HG03520 (cell line): ENCODE data around the gene QSOX2.

Experiments
- ATAC-seq: cut with Tn5 transposase; IDR thresholded peaks from one replicate; pipeline ENCODE4 v1.9.1; 2021; ENCODE audit warnings: mild to moderate bottlenecking, moderate library complexity; ENCODE audit not compliant: unreplicated experiment

The QSOX2 gene

DNA sequence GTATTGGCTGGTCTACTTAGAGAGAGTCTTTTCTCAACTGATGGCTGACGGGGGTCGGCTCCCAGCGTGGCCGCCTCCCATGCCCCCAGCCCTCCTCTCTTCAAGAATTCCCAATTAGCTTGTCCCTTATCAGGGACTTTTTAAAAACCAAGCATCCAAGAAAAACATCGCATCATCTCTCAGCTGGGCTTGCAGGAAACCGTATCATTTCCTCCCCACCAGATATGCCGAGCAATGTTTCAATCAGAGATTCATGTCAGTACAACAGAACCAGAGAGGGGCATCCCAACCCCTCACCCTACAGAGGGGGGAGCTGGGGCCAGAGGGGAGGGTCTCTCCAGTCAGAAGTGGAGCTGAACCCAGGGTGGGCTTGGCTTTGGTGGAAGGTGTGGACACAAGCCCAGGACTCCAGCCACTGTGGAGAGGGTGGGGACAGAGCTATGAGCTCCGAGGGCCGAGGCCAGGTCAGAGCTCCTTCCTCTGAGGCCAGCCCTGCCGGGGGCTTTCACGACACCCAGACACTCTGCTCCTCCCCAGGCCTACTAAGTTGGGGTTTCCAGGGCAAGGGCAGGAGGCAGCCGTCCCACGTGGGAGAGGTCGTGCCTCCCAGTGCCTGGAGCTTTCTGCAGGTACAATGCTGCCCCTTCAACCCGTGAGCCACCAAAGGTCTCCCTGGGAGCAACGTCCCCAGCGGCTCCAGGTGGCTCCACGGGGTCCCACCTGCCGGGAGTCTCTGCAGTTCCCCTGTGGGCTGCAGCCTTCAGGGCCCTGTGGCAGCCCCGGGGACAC is 87.9 kb downstream of the QSOX2 start:
- no peak for ATAC-seq
